GM19023 (cell line): Measurements from ENCODE around the gene XBP1.
"Not testable (repeated sequence)": the region's sequence is repeated elsewhere in the genome, so short reads cannot be mapped to it uniquely, and the experiment has no call there.

Source experiments
- ATAC-seq: cut with Tn5 transposase; IDR thresholded peaks from one replicate; pipeline ENCODE4 v1.9.1; 2021; ENCODE audit warnings: mild to moderate bottlenecking, moderate library complexity; ENCODE audit not compliant: unreplicated experiment

XBP1 gene

DNA sequence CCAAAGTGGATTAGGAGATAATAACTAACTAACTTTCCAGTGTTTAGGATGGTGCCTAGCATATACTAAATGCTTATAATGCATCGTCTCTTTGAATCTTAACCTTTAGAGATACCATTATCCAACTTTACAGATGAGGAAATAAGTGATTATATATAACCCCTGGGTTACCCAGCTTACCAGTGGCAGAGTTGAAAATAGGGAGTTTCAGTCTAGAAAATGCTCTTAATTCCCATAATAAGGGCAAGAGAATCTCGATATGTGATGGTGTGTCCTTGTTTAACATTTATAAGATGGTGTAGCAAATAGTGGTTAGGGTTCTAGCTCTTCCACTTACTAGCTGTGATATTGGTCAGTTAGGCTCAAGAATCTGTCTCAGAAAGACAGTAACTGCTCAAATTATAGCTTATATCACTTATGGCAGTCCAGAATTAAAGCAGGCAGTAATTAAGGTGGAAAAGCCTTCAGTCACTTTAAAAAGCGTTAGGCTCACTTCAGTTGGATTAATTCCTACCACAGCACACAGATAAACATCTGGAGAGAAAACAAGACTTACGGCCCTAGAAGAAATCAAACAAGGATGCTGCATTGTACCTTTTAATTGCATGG is 6.3 kb downstream of the XBP1 start:
- ATAC-seq, result no peak

DNA sequence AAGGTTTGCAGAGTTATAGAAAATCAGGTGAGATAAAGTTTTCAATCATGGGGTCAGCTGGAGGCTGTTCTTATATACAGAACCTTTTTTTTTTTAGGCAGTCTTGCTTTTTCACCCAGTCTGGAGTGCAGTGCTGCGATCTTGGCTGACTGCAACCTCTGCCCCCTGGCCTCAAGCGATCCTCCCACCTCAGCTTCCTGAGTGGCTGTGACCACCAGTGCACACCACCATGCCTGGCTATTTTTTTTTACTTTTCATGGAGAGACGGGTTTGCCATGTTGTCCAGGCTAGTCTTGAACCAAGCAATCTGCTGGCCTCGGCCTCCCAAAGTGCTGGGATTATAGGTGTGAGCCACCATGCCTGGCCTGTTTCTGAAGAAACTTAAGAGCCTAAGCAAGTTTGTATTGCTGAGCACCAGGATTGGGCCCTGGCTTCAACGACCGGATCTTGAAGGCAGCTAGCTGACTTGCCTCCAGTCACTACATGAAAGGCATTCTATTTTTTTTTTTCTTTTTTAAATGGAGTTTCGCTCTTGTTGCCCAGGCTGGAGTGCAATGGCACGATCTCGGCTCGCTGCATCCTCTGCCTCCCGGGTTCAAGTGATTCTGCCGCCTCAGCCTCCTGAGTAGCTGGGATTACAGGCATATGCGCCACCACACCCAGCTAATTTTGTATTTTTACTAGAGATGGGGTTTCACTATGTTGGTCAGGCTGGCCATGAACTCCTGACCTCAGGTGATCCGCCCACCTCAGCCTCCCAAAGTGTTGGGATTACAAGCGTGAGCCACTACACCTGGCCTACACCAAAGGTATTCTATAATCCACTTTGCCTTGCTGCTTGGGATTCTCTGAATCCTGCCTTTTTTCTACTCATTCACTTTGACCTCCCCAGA is 7.6 kb downstream of the XBP1 start:
- peak; percentile 30 for ATAC-seq

DNA sequence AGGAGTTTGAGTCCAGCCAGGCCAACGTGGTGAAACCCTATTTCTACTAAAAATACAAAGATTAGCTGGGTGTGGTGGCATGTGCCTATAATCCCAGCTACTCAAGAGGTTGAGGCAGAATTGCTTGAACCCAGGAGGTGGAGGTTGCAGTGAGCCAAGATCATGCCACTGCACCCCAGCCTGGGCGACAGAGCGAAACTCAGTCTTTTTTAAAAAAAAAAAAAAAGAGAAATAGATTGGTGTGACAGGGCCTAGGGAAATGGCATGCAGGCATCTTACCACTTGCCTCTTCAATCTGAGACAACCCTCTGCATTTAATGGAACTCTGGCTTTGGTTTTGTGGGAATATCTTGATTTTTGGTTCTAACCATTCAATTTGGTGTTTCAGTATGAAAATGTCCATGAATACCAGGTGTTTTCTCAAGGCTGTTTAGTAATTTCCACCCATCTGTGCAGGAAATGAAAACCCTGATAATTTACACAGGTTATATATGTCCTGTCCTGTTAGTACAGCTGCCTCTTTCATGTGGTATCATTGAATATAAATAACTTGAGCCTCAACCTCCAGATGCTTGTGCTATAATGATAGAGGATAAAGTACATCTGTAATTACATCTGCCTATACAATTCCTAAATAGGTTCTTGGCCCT is 8.4 kb downstream of the XBP1 start:
- ATAC-seq, result peak; percentile 66

DNA sequence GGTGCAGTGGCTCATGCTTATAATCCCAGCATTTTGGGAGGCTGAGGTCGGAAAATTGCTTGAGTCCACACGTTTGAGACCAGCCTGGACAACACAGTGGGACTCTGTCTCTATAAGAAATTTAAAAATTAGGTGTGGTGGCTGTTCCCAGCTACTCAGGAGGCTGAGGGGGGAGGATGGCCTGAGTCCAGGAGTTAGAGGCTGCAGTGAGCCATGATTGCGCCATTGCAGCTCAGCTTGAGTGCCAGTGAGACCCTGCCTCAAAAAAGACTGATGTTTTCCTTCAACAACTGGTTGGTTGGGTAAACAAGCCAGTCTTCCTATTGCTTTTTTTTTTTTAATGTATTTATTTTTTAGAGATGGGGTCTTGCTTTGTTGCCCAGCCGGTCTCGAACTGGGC is 9.2 kb downstream of the XBP1 start:
- ATAC-seq, result no peak

DNA sequence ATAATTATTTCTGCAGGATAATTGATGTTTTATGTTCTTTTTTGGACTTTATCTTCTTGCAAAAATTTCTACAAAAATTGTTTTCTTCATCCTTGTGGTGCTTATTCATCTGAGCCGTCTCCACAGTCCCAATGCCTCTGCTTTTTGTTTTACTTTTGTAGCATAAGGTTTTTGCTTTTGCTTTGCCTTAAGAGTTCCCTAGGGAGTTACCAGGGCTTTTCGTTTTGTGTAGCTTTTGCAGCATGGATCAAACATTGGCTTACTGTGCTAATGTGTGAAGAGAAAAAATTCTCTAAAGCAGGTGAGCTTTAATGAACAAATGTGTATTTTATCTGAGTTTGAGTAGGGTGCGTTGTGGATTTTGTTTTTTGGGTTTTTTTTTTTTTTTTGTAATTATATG is 11.8 kb downstream of the XBP1 start:
- ATAC-seq, result no peak

DNA sequence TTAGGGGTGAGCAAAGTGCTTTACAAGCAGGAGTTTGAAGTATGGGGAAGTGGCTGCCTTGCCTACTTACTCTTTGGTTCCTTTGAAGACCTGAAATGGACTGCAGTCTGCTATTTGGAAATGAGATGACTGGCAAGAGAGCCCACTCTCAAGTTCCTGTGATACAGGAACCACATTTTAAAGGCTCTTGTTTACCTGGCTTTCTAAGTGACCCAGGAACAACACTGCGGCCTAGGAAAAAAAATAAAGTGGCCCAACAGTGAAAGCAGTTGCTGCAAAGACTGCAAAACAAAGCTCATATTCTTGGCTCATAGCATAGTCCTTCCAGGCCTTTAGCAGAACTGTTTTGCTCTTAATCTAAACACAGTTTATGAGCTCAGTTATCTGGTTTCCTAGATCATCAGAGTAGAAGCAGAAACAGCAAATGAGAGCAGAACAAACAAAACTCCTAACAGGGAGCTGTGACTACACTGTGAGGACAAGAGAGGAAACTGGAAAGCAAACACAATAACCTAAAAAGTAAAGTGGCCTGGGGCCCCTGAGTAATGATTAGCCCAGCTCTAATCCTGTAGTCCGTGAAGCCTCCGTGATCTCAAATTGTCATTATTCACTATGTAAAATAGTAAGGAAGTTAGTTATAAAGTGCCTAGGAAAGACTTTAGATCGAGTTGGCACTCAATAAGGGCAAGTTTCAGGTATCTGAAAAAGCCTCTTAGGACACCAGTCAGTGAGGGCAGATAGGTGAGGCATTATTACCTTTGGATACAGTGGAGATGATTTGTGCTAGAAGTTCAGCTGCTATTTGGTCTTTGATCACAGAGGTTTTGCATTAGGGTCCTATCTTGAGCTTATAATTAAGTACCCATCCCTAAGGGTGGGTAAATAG is 16.3 kb downstream of the XBP1 start:
- no peak for ATAC-seq

DNA sequence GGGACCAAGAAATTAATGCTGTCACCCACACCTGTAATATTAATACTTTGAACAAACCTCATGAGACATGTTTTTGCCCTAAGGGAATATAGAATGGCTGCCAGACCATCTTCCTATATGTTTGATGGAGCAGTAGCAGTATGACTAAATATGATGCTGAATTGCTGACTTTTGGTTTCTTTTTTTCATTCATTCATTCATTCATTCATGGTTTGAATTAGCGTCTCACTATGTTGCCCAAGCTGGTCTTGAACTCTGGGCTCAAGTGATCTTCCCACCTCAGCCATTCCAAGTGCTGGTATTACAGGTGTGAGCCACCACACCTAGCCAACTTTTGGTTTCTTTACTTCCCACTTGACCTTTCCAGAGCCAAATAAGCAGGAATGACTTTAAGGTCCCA is 20.1 kb downstream of the XBP1 start:
- ATAC-seq, result no peak

DNA sequence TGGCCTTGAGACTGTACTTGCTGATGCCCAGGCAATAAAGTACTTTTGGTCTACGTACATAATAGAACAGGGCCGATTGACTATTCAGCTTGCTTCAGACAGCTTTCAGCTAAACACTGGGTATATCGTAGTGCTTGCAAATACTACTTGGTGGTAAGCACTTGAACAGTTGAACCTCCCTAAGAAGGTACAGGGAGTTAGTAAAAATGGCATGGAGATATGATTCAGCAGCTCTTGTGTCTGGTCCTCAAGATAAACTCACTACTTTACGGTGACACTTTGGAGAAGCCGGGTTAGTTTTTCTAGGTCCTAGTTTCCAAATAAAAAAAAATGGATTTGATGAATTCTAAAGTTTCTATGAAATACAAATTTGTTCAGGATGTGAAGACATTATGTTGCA is 20.5 kb downstream of the XBP1 start:
- no peak for ATAC-seq

DNA sequence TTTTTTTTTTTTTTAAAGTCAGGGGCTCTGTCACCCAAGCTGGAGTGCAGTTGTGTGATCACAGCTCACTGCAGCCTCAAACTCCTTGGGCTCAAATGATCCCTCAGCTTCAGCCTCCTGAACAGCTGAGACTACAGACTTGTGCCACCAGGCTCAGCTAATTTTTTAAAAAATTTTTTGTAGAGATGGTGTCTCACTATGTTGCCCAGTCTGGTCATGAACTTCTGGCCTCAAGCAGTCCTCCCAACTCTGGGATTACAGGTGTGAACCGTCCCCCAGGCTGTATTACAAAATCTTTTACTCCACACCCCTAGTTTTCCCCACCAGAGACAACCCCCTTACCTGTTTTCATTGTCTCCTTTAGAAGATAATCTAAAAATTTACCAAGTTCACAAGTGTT is 26.0 kb downstream of the XBP1 start:
- no peak for ATAC-seq

DNA sequence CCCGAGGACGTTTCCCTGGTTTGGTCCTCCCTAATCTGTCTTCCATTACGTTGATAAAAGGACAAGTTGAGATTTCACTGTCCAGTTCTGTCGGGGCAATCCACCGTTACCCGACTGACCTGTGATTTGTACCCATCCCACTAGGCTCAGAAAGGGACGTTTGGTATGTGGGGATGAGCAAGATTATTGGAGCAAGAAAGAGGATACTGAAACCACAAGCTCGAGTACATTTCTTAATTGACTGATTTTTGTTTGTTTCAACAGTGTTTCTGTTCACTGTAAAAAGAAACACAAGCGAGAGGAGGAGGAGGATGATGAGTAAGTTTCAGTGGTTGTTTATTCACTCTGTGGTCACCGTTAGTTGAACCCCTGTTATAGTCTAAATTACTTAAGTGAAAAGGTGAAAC is 26.9 kb downstream of the XBP1 start:
- ATAC-seq, result peak; percentile 4

DNA sequence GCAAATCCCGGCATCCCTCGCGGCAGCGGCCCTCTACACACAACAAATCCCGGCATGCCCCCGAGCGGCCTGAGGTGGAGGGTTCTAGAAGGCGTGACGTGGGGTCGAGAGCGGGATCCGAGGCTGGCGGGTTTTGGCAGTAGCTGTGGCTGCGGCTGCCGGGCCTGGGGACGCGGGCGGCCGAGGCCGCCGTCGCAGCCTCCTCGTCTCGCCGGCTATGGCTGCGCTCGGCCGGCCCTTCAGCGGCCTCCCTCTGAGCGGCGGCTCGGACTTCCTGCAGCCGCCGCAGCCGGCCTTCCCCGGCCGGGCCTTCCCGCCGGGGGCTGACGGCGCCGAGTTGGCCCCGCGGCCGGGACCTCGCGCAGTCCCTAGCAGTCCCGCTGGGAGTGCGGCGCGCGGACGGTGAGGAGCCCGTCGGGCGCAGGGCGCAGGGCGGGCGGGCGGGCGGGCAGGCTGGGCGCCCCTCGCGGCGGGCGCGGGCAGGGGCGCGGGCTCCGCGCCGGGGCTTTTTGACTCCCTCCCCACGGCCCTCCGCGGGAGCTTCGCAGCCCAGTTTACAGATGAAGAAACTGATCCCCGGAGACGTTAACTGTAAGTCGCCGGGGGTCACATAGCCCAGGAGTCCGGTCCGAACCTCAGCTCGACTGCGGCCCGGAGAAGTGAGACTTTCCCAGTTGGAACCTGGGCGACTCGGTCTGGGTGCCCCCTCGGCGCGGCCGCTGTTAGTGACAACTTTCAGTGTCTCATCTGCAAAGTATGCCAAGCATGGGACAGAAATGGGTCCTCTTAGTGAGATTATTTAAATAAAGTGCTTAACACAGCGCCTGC is 27.5 kb downstream of the XBP1 start, which contains the start of gene CCDC117:
Gene CCDC117 (plus strand): TSS at position 63 of the 828 bp plus-strand sequence. CDS start 155 bp downstream, at position 218.
- peak; percentile 88 for ATAC-seq

DNA sequence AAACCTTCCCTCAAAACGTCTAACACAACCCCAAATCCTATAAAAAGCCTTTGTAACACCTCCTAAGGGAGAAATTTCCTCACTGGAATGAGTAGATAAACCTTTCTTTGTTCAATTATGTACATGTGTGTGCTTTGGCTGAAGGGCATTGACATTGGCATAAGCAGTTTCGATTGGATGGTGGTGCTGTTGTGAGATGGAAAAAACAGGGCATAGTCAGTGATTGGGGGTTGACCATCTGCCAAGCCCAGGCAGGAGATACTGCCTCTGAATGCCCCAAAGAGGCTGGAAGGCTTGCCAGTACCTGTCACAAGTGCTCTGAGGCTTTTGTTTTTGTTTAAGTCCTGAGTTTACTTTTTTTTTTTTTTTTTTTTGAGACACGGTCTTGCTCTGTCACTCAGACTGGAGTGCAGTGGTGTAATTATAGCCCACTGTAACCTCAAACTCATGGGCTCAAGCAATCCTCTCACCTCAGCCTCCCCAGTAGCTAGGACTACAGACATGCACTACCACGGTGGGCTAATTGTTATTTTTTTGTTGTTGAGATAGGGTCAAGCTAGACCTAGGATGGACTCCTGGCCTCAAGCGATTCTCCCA is 29.1 kb downstream of the XBP1 start:
- ATAC-seq, result no peak

DNA sequence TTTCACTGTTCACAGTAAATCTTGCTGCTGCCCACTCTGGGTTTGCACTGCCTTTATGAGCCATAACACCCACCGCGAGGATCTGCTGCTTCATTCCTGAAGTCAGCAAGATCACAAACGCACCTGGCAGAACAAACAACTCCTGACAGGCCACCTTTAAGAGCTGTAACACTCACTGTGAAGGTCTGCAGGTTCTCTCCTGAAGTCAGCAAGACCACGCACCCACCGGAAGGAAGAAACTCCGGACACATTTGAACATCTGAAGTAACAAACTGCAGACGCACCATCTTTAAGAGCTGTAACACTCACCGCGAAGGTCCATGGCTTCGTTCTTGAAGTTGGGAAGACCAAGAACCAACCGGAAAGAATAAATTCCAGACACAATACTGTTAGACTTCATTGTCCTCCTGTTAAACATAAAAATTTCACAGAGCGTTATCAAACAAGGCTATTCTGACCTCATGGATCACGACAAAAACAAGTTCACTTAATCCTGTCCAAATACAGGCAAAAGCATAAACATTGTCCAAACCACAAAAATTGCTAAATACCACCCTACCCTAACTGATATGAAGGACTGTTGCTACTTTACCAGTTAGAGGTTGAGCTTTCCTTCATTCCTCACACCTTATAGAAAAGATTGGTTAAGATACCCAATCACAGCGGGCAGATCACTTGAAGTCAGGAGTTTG is 30.8 kb downstream of the XBP1 start:
- no peak for ATAC-seq

DNA sequence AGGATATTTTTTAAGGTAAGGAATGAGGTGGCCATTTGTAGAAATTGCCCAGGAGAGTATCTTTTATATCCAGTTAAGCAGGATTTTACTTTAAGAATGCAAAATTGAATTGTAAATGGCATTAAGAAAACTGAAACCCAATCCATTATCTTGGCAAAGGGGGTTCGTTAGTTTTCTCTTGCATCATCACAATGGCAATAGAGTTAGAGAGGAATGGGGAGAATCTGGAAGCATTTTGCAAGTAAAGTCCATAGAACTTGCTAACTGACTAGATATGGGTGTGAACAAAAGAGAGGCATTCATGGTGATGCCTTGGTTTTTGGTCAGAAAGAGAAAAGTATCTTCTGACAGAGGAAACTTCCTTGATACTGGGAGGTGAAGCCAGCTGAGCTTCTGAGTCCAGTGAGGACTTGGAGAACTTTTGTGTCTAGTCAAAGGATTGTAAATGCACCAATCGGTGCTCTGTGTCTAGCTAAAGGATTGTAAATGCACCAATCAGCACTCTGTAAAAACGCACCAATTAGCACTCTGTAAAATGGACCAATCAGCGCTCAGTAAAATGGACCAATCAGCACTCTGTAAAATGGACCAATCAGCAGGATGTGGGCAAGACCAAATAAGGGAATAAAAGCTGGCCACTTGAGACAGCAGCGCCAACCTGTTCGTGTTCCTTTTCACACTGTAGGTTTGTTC is 31.5 kb downstream of the XBP1 start:
- no peak for ATAC-seq

DNA sequence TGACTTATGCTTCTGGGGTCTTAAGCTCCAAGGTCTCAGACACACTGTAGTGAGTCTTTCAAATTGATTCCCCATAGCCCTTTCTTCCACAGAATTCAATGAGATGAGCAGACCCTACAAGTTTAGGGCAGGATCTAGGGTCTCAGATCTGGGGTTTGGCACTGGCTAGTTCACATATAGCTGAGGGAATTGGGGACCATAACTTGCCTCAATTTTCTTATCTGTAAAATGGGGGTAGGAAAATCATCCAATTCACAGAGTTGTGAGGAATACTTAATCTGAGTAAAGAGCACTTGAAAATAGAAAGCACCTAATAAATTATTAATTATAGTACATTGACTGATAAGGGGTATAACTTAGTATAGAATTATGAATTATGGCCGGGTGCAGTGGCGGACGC is 33.7 kb downstream of the XBP1 start:
- no peak for ATAC-seq

DNA sequence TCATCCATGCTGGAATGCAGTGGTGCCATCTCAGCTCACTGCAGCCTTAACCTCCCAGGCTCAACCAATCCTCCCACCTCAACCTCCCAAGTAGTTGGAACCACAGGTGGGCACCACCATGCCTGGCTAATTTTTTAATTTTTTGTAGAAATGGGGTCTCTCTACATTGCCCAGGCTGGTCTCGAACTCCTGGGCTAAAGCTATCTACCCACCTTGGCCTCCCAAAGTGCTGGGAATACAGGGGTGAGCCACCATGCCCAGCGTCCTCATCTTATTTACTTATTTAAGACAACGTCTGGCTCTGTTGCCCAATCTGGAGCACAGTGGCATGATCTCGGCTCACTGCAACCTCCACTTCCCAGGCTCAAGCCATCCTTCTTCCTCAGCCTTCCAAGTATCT is 38.4 kb downstream of the XBP1 start:
- ATAC-seq, result not testable (repeated sequence)

DNA sequence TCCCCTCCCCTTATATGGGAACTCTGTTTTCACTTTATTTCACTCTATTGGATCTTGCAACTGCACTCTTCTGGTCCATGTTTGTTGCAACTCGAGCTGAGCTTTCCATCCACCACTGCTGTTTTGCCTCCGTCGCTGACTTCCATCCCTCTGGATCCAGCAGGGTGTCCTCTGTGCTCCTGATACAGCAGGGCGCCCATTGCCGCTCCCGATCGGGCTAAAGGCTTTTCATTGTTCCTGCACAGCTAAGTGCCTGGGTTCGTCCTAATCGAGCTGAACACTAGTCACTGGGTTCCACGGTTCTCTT is 39.0 kb downstream of the XBP1 start:
- ATAC-seq, result no peak

DNA sequence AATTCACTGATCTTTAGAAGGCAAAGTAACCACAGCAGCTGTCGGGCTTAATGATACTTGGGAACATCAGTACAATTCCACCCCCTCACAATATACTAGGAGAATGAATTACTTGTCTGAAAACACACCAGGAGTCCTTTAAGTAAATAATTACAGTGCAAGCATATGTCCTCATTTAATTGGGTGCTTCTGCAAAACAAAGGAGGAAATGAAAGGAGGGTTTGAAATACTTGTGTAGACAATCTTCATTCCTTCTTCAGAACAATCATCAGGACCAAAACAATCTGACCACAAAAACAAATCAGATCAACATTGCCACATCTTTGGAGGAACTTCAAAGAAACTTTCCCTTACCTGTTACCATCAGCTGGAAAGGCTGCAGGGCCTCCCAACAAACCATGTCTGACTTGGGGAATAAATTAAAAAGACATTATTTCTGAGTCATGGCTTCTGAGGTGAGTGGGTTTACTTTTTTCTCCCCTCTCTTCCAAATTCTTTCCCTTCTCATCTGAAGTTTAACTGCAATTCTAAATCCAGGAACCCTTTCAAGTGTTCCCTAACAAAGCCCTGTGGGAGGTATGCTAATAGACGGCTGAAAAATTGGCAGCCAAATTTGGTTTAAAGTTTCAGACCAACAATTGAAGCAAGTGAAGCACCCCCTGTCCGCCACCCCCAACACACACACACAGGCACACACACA is 40.4 kb downstream of the XBP1 start:
- ATAC-seq, result no peak
